GM04504 (cell line): ENCODE results near the gene NUP43.
A peak's percentile ranks its signal among the peaks of the same experiment; 100 is the strongest.
"Not testable (repeated sequence)": the region's sequence is repeated elsewhere in the genome, so short reads cannot be mapped to it uniquely, and the experiment has no call there.

ENCODE experiments used
- DNase-seq: peaks from one replicate; pipeline ENCODE4 v3.0.0-alpha.2; 2012; ENCODE audit warnings: low read depth

NUP43 gene

GRCh38 chr6:149749082-149749593 is 2.8 kb upstream of the NUP43 start:
- DNase-seq, result not testable (repeated sequence)

GRCh38 chr6:149745252-149745651 is 1.1 kb downstream of the NUP43 start:
- DNase-seq, result not testable (repeated sequence)

- DNase-seq, result no peak
Measured at GRCh38 chr6:149734915-149735314, 11.4 kb downstream of the NUP43 start.

GRCh38 chr6:149733089-149733720 is 13.1 kb downstream of the NUP43 start:
- DNase-seq, result no peak

GRCh38 chr6:149729824-149730223 is 16.5 kb downstream of the NUP43 start:
- no peak for DNase-seq

GRCh38 chr6:149728499-149729234 is 17.7 kb downstream of the NUP43 start:
- DNase-seq, result no peak

- DNase-seq, result no peak
Measured at GRCh38 chr6:149727793-149728498, 18.4 kb downstream of the NUP43 start.

- no peak for DNase-seq
Measured at GRCh38 chr6:149725785-149726184, 20.5 kb downstream of the NUP43 start.

GRCh38 chr6:149723771-149724417 is 22.4 kb downstream of the NUP43 start:
- DNase-seq, result peak; percentile 60

GRCh38 chr6:149723262-149723661 is 23.1 kb downstream of the NUP43 start:
- DNase-seq, result no peak

- DNase-seq, result no peak
Measured at GRCh38 chr6:149719531-149719930, 26.8 kb downstream of the NUP43 start.

GRCh38 chr6:149717588-149718458 is 28.5 kb downstream of the NUP43 start, which contains the start of gene LATS1:
Gene LATS1, minus strand, starts transcription at chr6:149718101. Its CDS starts 15,975 bp downstream, at chr6:149702126.
- DNase-seq, result peak; percentile 77

- DNase-seq, result no peak
Measured at GRCh38 chr6:149717255-149717587, 29.1 kb downstream of the NUP43 start.

- DNase-seq, result no peak
Measured at GRCh38 chr6:149716181-149716963, 30.0 kb downstream of the NUP43 start.

- DNase-seq, result no peak
Measured at GRCh38 chr6:149714442-149714841, 31.9 kb downstream of the NUP43 start.

- DNase-seq, result no peak
Measured at GRCh38 chr6:149711711-149712110, 34.6 kb downstream of the NUP43 start.

GRCh38 chr6:149701714-149702113 is 44.6 kb downstream of the NUP43 start:
- peak; percentile 29 for DNase-seq

- DNase-seq, result no peak
Measured at GRCh38 chr6:149699150-149699549, 47.2 kb downstream of the NUP43 start.

GRCh38 chr6:149698175-149698574 is 48.2 kb downstream of the NUP43 start:
- DNase-seq, result no peak

- DNase-seq, result no peak
Measured at GRCh38 chr6:149696901-149697300, 49.4 kb downstream of the NUP43 start.

- no peak for DNase-seq
Measured at GRCh38 chr6:149694921-149695320, 51.4 kb downstream of the NUP43 start.
